Measurements from ENCODE around the gene EEF1A1.
A peak's percentile ranks its signal among the peaks of the same experiment; 100 is the strongest.
"Not testable (repeated sequence)": the region's sequence is repeated elsewhere in the genome, so short reads cannot be mapped to it uniquely, and the experiment has no call there.

The EEF1A1 gene

GRCh38 chr6:73534628-73535027, 13.8 kb upstream of the EEF1A1 start:
- DNase-seq, result no peak

- no peak for DNase-seq
These were observed 11.5 kb upstream of the EEF1A1 start for GRCh38 chr6:73532293-73532692.

GRCh38 chr6:73528897-73529296, 8.1 kb upstream of the EEF1A1 start:
- no peak for DNase-seq

- DNase-seq, result no peak
These were observed 4.9 kb upstream of the EEF1A1 start for GRCh38 chr6:73525546-73526330.

- peak; percentile 65 for DNase-seq
These were observed 2.7 kb upstream of the EEF1A1 start for GRCh38 chr6:73523434-73524123.

- DNase-seq, result peak; percentile 69
These were observed 636 bp upstream of the EEF1A1 start for GRCh38 chr6:73521351-73521985.

GRCh38 chr6:73519926-73520687, 725 bp downstream of the EEF1A1 start:
- DNase-seq, result peak; percentile 77

GRCh38 chr6:73518982-73519881, 1.6 kb downstream of the EEF1A1 start:
- not testable (repeated sequence) for DNase-seq

GRCh38 chr6:73518100-73518981, 2.5 kb downstream of the EEF1A1 start:
- DNase-seq, result not testable (repeated sequence)

- DNase-seq, result no peak
These were observed 4.0 kb downstream of the EEF1A1 start for GRCh38 chr6:73516514-73517489.

- DNase-seq, result no peak
These were observed 5.6 kb downstream of the EEF1A1 start for GRCh38 chr6:73515204-73515655.

- no peak for DNase-seq
These were observed 6.1 kb downstream of the EEF1A1 start for GRCh38 chr6:73514746-73515110.

GRCh38 chr6:73513496-73513854, 7.4 kb downstream of the EEF1A1 start:
- DNase-seq, result no peak

- DNase-seq, result no peak
These were observed 9.0 kb downstream of the EEF1A1 start for GRCh38 chr6:73511796-73512195.

- no peak for DNase-seq
These were observed 11.0 kb downstream of the EEF1A1 start for GRCh38 chr6:73509851-73510250.

- no peak for DNase-seq
These were observed 12.1 kb downstream of the EEF1A1 start for GRCh38 chr6:73508776-73509175.

- no peak for DNase-seq
These were observed 14.6 kb downstream of the EEF1A1 start for GRCh38 chr6:73506246-73506645.

GRCh38 chr6:73505705-73506104, 15.1 kb downstream of the EEF1A1 start:
- not testable (repeated sequence) for DNase-seq

GRCh38 chr6:73505142-73505541, 15.7 kb downstream of the EEF1A1 start:
- no peak for DNase-seq

GRCh38 chr6:73504160-73504559, 16.7 kb downstream of the EEF1A1 start:
- no peak for DNase-seq
